Adrenal gland (tissue), 5 donors: ENCODE data around the gene R3HDM4.

Source experiments
- CTCF ChIP-seq, 6 experiments: fragments of 450-650 bp in 4 of 6; fragments of 200-600 bp in 2 of 6; sonication (generic) in 1 of 6; IDR thresholded peaks; 1 replicate in 5 of 6; 2 replicates in 1 of 6; pipeline versions ENCODE4 v1.5.1 to v1.8.0; 2016 to 2021; ENCODE audit warnings: antibody characterized with exemption in 6 of 6, mild to moderate bottlenecking in 2 of 6, moderate library complexity in 1 of 6
- POLR2A ChIP-seq, 2 donors: fragments of 450-650 bp; IDR thresholded peaks; one replicate each; pipeline ENCODE4 v1.6.1; 2017; ENCODE audit warnings: antibody characterized with exemption in 2 of 2, mild to moderate bottlenecking in 2 of 2, moderate library complexity in 1 of 2
- donor health status: DM: no; HTN: no; CAD: no.

- no peak for TF ChIP-seq CTCF (IDR thresholded peaks at IDR 0.05)
- TF ChIP-seq POLR2A (IDR thresholded peaks at IDR 0.05): no peak
Measured at GRCh38 chr19:899336-900042, 13.5 kb downstream of the R3HDM4 start.
